Measurements from ENCODE around the gene MKRN3.

- TF ChIP-seq PKNOX1 (IDR thresholded peaks at IDR 0.05) (no peak), RCOR1 (conservative IDR thresholded peaks at IDR 0.05; ENCODE audit: low read depth, low read length) (no peak), EGR1 (IDR thresholded peaks at IDR 0.05; ENCODE audit: borderline replicate concordance in 1 of 2, low read depth in 2 of 2, low read length in 2 of 2) (no peak), ZNF274 (IDR thresholded peaks at IDR 0.05; ENCODE audit: insufficient read depth, insufficient read length) (no peak), CTCF (IDR thresholded peaks at IDR 0.05 in 2 of 3, conservative IDR thresholded peaks at IDR 0.05 in 1 of 3; ENCODE audit: control insufficient read depth in 2 of 3, extremely low read depth in 1 of 3, insufficient read depth in 1 of 3, low read depth in 3 of 3, low read length in 3 of 3) (no peak), SMC3 (IDR thresholded peaks at IDR 0.05; ENCODE audit: borderline replicate concordance, low read length) (no peak), E2F4 (IDR thresholded peaks at IDR 0.05; ENCODE audit: low read depth, low read length) (no peak), SUZ12 (IDR thresholded peaks at IDR 0.05; ENCODE audit: unreplicated experiment) (no peak), MTA3 (IDR thresholded peaks at IDR 0.05; ENCODE audit: borderline replicate concordance, low read length) (no peak), ETV6 (conservative IDR thresholded peaks at IDR 0.05 in 1 of 2, IDR thresholded peaks at IDR 0.05 in 1 of 2; ENCODE audit: borderline replicate concordance in 1 of 2, low read depth in 1 of 2) (no peak)
Measured at GRCh38 chr15:23524816-23525215, 40.7 kb upstream of the MKRN3 start.

Measured in GM12878 (cell line).